ENCODE data around the gene B3GNT8. TPM values are rescaled to one million over a fixed set of nuclear protein-coding genes. Genes with fewer than 3 reads are reported as not detected.

The B3GNT8 gene
- polyA plus RNA-seq, 1 donor from 2014 or later, result not detected

- Histone ChIP-seq H3K4me3 (ENCODE audit: low read length) (no peak overlapping the region), H3K9me3 (ENCODE audit: low read length) (no peaks in the 10 kb centered on the region), H2AFZ (ENCODE audit: low read depth, low read length) (no peak overlapping the region), H3K27me3 (ENCODE audit: insufficient read depth, low read depth, low read length) (no peaks in the 10 kb centered on the region), H3K9me2 (ENCODE audit: insufficient read depth, low read length) (no peaks in the 10 kb centered on the region), H4K20me1 (ENCODE audit: insufficient read depth) (no peaks in the 10 kb centered on the region), H3F3A (ENCODE audit: insufficient read depth, low read length, poor library complexity, severe bottlenecking) (no peaks in the 10 kb centered on the region), H3K79me2 (replicated peaks; ENCODE audit: insufficient read depth, low read length) (no peaks in the 10 kb centered on the region), H3K27ac (ENCODE audit: low read length) (no peak overlapping the region), H3K4me2 (ENCODE audit: low read length) (no peak overlapping the region), H3K36me3 (ENCODE audit: insufficient read depth, low read length) (peaks cover 3% of the 10 kb centered on the region), H3K9ac (ENCODE audit: low read length) (no peak overlapping the region)
- TF ChIP-seq EP300 (conservative IDR thresholded peaks at IDR 0.05; ENCODE audit: poor library complexity, severe bottlenecking) (no peak), REST (IDR thresholded peaks at IDR 0.05; ENCODE audit: borderline replicate concordance) (no peak), SMC3 (conservative IDR thresholded peaks at IDR 0.05; ENCODE audit: poor library complexity) (no peak), EZH2 (IDR thresholded peaks at IDR 0.05; ENCODE audit: borderline replicate concordance, insufficient read depth, low read length, poor library complexity, severe bottlenecking) (no peak), MXI1 (conservative IDR thresholded peaks at IDR 0.05; ENCODE audit: poor library complexity, severe bottlenecking) (no peak), TAF1 (IDR thresholded peaks at IDR 0.05; ENCODE audit: low read depth) (no peak), RAD21 (conservative IDR thresholded peaks at IDR 0.05) (no peak), POLR2AphosphoS5 (IDR thresholded peaks at IDR 0.05) (no peak)
- TF ChIP-seq, protein P1, sequence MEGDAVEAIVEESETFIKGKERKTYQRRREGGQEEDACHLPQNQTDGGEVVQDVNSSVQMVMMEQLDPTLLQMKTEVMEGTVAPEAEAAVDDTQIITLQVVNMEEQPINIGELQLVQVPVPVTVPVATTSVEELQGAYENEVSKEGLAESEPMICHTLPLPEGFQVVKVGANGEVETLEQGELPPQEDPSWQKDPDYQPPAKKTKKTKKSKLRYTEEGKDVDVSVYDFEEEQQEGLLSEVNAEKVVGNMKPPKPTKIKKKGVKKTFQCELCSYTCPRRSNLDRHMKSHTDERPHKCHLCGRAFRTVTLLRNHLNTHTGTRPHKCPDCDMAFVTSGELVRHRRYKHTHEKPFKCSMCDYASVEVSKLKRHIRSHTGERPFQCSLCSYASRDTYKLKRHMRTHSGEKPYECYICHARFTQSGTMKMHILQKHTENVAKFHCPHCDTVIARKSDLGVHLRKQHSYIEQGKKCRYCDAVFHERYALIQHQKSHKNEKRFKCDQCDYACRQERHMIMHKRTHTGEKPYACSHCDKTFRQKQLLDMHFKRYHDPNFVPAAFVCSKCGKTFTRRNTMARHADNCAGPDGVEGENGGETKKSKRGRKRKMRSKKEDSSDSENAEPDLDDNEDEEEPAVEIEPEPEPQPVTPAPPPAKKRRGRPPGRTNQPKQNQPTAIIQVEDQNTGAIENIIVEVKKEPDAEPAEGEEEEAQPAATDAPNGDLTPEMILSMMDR (IDR thresholded peaks at IDR 0.05; ENCODE audit: poor library complexity, severe bottlenecking), result no peak
Observed at GRCh38 chr19:41415154-41415571, 12.0 kb downstream of the B3GNT8 start.

- Histone ChIP-seq H3K79me2 (replicated peaks; ENCODE audit: insufficient read depth, low read length) (no peaks in the 10 kb centered on the region), H3F3A (ENCODE audit: insufficient read depth, low read length, poor library complexity, severe bottlenecking) (no peaks in the 10 kb centered on the region), H4K20me1 (ENCODE audit: insufficient read depth) (no peaks in the 10 kb centered on the region), H3K9me3 (ENCODE audit: low read length) (no peaks in the 10 kb centered on the region), H3K36me3 (ENCODE audit: insufficient read depth, low read length) (no peaks in the 10 kb centered on the region), H3K27ac (ENCODE audit: low read length) (no peak overlapping the region), H2AFZ (ENCODE audit: low read depth, low read length) (no peak overlapping the region), H3K4me2 (ENCODE audit: low read length) (no peak overlapping the region), H3K4me3 (ENCODE audit: low read length) (no peak overlapping the region), H3K27me3 (ENCODE audit: insufficient read depth, low read depth, low read length) (no peaks in the 10 kb centered on the region), H3K9me2 (ENCODE audit: insufficient read depth, low read length) (no peaks in the 10 kb centered on the region), H3K9ac (ENCODE audit: low read length) (no peak overlapping the region)
- no peak for TF ChIP-seq MXI1 (conservative IDR thresholded peaks at IDR 0.05; ENCODE audit: poor library complexity, severe bottlenecking)
- TF ChIP-seq, protein P1 (IDR thresholded peaks at IDR 0.05; ENCODE audit: poor library complexity, severe bottlenecking), result no peak
- no peak for TF ChIP-seq TAF1 (IDR thresholded peaks at IDR 0.05; ENCODE audit: low read depth)
- TF ChIP-seq EP300 (conservative IDR thresholded peaks at IDR 0.05; ENCODE audit: poor library complexity, severe bottlenecking), result no peak
- TF ChIP-seq REST (IDR thresholded peaks at IDR 0.05; ENCODE audit: borderline replicate concordance), result no peak
- TF ChIP-seq SMC3 (conservative IDR thresholded peaks at IDR 0.05; ENCODE audit: poor library complexity), result no peak
- no peak for TF ChIP-seq POLR2AphosphoS5 (IDR thresholded peaks at IDR 0.05)
- TF ChIP-seq RAD21 (conservative IDR thresholded peaks at IDR 0.05), result no peak
Observed at GRCh38 chr19:41414461-41414860, 12.7 kb downstream of the B3GNT8 start.

Data from neural cell (in vitro differentiated cells).